ENCODE measurements around the gene SRF.

Gene SRF

GRCh38 chr6:43207286-43207685, 36.2 kb downstream of the SRF start:
- in situ Hi-C loops (cut with MboI; ENCODE audit: low sequenced_read_pairs): no loop called here

- in situ Hi-C loops (cut with MboI; ENCODE audit: low sequenced_read_pairs): no loop called here
Observed at GRCh38 chr6:43211955-43212354, 40.9 kb downstream of the SRF start.

GRCh38 chr6:43213431-43213830, 42.4 kb downstream of the SRF start:
- in situ Hi-C loops (cut with MboI; ENCODE audit: low sequenced_read_pairs): no loop called here

- in situ Hi-C loops (cut with MboI; ENCODE audit: low sequenced_read_pairs): no loop called here
Observed at GRCh38 chr6:43215066-43215465, 44.0 kb downstream of the SRF start.

- in situ Hi-C loops (cut with MboI; ENCODE audit: low sequenced_read_pairs): no loop called here
Observed at GRCh38 chr6:43216200-43216599, 45.1 kb downstream of the SRF start.

- in situ Hi-C loops (cut with MboI; ENCODE audit: low sequenced_read_pairs): no loop called here
Observed at GRCh38 chr6:43217351-43217750, 46.3 kb downstream of the SRF start.

- in situ Hi-C loops (cut with MboI; ENCODE audit: low sequenced_read_pairs): no loop called here
Observed at GRCh38 chr6:43219119-43219518, 48.0 kb downstream of the SRF start.

- in situ Hi-C loops (cut with MboI; ENCODE audit: low sequenced_read_pairs): no loop called here
Observed at GRCh38 chr6:43219814-43220213, 48.7 kb downstream of the SRF start.

GRCh38 chr6:43220439-43220951, 49.4 kb downstream of the SRF start:
- in situ Hi-C loops (cut with MboI; ENCODE audit: low sequenced_read_pairs): no loop called here

GRCh38 chr6:43221046-43221972, 50.2 kb downstream of the SRF start:
- in situ Hi-C loops (cut with MboI; ENCODE audit: low sequenced_read_pairs): no loop called here

GRCh38 chr6:43222418-43223059, 51.5 kb downstream of the SRF start:
- in situ Hi-C loops (cut with MboI; ENCODE audit: low sequenced_read_pairs): no loop called here

- in situ Hi-C loops (cut with MboI; ENCODE audit: low sequenced_read_pairs): no loop called here
Observed at GRCh38 chr6:43223175-43223574, 52.1 kb downstream of the SRF start.

GRCh38 chr6:43226192-43226851, 55.3 kb downstream of the SRF start:
- in situ Hi-C loops (cut with MboI; ENCODE audit: low sequenced_read_pairs): no loop called here

- in situ Hi-C loops (cut with MboI; ENCODE audit: low sequenced_read_pairs): no loop called here
Observed at GRCh38 chr6:43228951-43229802, 58.1 kb downstream of the SRF start, which contains the start of gene DNPH1. DNPH1 (minus strand) TSS chr6:43229481; CDS start chr6:43229456, 25 bp downstream.

GRCh38 chr6:43229803-43230620, 58.9 kb downstream of the SRF start:
- in situ Hi-C loops (cut with MboI; ENCODE audit: low sequenced_read_pairs): no loop called here

GRCh38 chr6:43231053-43231452, 60.0 kb downstream of the SRF start:
- in situ Hi-C loops (cut with MboI; ENCODE audit: low sequenced_read_pairs): no loop called here
